Activated B cell treated with CpG ODN at 0.5 μM for 24 hours (primary cell): Measurements from ENCODE around the gene TMEM269. TPM values are rescaled to one million over a fixed set of nuclear protein-coding genes. Genes with fewer than 3 reads are reported as not detected.

Source experiments
- ATAC-seq: fragments of 200-7000 bp; cut with Tn5 transposase; one replicate; pipeline ENCODE4 v1.10.0; 2021; ENCODE audit warnings: low read depth, mild to moderate bottlenecking, moderate library complexity
- CTCF ChIA-PET: fragments of 350-600 bp; sonication (Branson Sonifier 250); formaldehyde crosslinking; loops from one replicate; lab custom pipeline; 2021; ENCODE audit warnings: antibody characterized with exemption; lab: Charles Lee
- POLR2A ChIA-PET: fragments of 350-600 bp; sonication (Branson Sonifier 250); formaldehyde crosslinking; loops from one replicate; lab custom pipeline; 2021; ENCODE audit warnings: antibody characterized with exemption; lab: Charles Lee
- DNase-seq: peaks from one replicate; pipeline ENCODE4 v3.0.0; 2022
- H3K27ac Mint-ChIP-seq: one replicate; pipeline ENCODE4 v1.8.0; 2020; ENCODE audit warnings: mixed read lengths
- H3K27me3 Mint-ChIP-seq: one replicate; pipeline ENCODE4 v1.8.0; 2021; ENCODE audit warnings: mixed read lengths
- H3K36me3 Mint-ChIP-seq: one replicate; pipeline ENCODE4 v1.8.0; 2021; ENCODE audit warnings: low read depth, mixed read lengths
- H3K4me1 Mint-ChIP-seq: one replicate; pipeline ENCODE4 v1.8.0; 2021; ENCODE audit warnings: mixed read lengths
- H3K4me3 Mint-ChIP-seq: one replicate; pipeline ENCODE4 v1.8.0; 2020; ENCODE audit warnings: mild to moderate bottlenecking, mixed read lengths
- H3K9me3 Mint-ChIP-seq: one replicate; pipeline ENCODE4 v1.8.0; 2020; ENCODE audit warnings: mixed read lengths
- intact Hi-C: fragments of 100-400 bp; cut with micrococcal nuclease; formaldehyde crosslinking; loops from one replicate; pipeline ENCODE4 v1.15.1; 2024
- total RNA-seq: library from RNA; stranded (reverse); gene quantifications from 2 replicates; pipeline ENCODE4 v1.2.3, GENCODE V29; 2022
- TF ChIP-seq, protein P1 (sequence below): fragments of 200-600 bp; IDR thresholded peaks from one replicate; pipeline ENCODE4 v1.8.0; 2022; ENCODE audit warnings: antibody characterized with exemption, mild to moderate bottlenecking

The TMEM269 gene
- total RNA-seq, 1 donor from 2014 or later = 0.31 TPM

- H3K36me3 Mint-ChIP-seq = peaks cover 80% of the 10 kb centered on the region
Observed at GRCh38 chr1:42777852-42778251, 6.9 kb upstream of the TMEM269 start.

GRCh38 chr1:42779725-42780124 is 5.1 kb upstream of the TMEM269 start:
- H3K36me3 Mint-ChIP-seq = peaks cover 69% of the 10 kb centered on the region
- H3K27ac Mint-ChIP-seq = no peak overlapping the region
- POLR2A ChIA-PET = interaction anchor here (2.4 kb wide), 1 partner anchor 13 kb away, joined by 8 read pairs; the partner anchor contains the start of genes C1orf50 and P3H1
- no peak for DNase-seq
- intact Hi-C loops = loop anchor here (5.0 kb wide), 1 partner anchor 448 kb away; no protein-coding TSS in a partner anchor
- H3K27me3 Mint-ChIP-seq = no peaks in the 10 kb centered on the region
- ATAC-seq = no peak
- TF ChIP-seq, protein P1, sequence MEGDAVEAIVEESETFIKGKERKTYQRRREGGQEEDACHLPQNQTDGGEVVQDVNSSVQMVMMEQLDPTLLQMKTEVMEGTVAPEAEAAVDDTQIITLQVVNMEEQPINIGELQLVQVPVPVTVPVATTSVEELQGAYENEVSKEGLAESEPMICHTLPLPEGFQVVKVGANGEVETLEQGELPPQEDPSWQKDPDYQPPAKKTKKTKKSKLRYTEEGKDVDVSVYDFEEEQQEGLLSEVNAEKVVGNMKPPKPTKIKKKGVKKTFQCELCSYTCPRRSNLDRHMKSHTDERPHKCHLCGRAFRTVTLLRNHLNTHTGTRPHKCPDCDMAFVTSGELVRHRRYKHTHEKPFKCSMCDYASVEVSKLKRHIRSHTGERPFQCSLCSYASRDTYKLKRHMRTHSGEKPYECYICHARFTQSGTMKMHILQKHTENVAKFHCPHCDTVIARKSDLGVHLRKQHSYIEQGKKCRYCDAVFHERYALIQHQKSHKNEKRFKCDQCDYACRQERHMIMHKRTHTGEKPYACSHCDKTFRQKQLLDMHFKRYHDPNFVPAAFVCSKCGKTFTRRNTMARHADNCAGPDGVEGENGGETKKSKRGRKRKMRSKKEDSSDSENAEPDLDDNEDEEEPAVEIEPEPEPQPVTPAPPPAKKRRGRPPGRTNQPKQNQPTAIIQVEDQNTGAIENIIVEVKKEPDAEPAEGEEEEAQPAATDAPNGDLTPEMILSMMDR = no peak
- no peak overlapping the region for H3K4me3 Mint-ChIP-seq
- CTCF ChIA-PET = interaction anchor here (0.7 to 1.2 kb wide), 2 partner anchors 133 to 293 kb away, joined by 3 read pairs; no protein-coding TSS in a partner anchor
- peaks cover 4% of the 10 kb centered on the region for H3K4me1 Mint-ChIP-seq
- H3K9me3 Mint-ChIP-seq = no peaks in the 10 kb centered on the region

More at GRCh38 chr1:42777852-42778251, 6.9 kb upstream of the TMEM269 start:
- intact Hi-C loops = loop anchor here (1.0 to 5.0 kb wide), 3 partner anchors 135 to 449 kb away; no protein-coding TSS in a partner anchor
- DNase-seq = no peak
- CTCF ChIA-PET = interaction anchor here (0.7 to 3.7 kb wide), 9 partner anchors 9 to 297 kb away, joined by 3 to 52 read pairs (median 4); partner anchors contain the start of gene ZNF691
- Mint-ChIP-seq H3K27me3 (no peaks in the 10 kb centered on the region), H3K9me3 (no peaks in the 10 kb centered on the region), H3K4me1 (peaks cover 4% of the 10 kb centered on the region), H3K4me3 (no peak overlapping the region), H3K27ac (no peak overlapping the region)
- TF ChIP-seq, protein P1 = no peak
- POLR2A ChIA-PET = interaction anchor here (0.8 to 2.4 kb wide), 2 partner anchors 11 to 296 kb away, joined by 4 to 8 read pairs; partner anchors contain the start of genes C1orf50 and P3H1
- peak; percentile 71 for ATAC-seq

DNA sequence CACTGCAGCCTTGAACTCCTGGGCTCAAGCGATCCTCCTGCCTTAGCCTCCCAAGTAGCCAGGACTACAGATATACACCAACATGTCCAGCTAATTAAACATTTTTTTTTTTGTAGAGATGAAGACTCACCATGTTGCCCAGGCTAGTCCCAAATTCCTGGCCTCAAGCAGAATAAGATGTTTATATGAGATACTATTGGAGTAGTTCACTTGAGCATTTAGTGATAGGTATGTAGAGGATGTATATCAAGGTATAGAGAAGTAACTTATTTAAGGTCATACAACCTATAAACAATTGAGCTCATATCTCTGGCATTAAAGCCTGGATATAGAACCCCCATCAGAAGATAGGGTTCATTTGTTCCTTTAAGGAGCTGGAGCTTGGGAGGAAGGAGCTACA is 4.6 kb upstream of the TMEM269 start:
- intact Hi-C loops = no loop called here
- DNase-seq (no peak), ATAC-seq (no peak)
- Mint-ChIP-seq H3K27ac (no peak overlapping the region), H3K4me3 (no peak overlapping the region), H3K9me3 (no peaks in the 10 kb centered on the region), H3K27me3 (no peaks in the 10 kb centered on the region), H3K4me1 (peaks cover 6% of the 10 kb centered on the region), H3K36me3 (peaks cover 64% of the 10 kb centered on the region)
- TF ChIP-seq, protein P1 = no peak
- ChIA-PET POLR2A (interaction anchor here (2.4 kb wide), 1 partner anchor 13 kb away, joined by 8 read pairs; the partner anchor contains the start of genes C1orf50 and P3H1), CTCF (interaction anchor here (0.7 to 1.2 kb wide), 2 partner anchors 133 to 293 kb away, joined by 3 read pairs; no protein-coding TSS in a partner anchor)

- TF ChIP-seq, protein P1 = no peak
- Mint-ChIP-seq H3K4me1 (peaks cover 15% of the 10 kb centered on the region), H3K36me3 (peaks cover 37% of the 10 kb centered on the region), H3K4me3 (no peak overlapping the region), H3K27me3 (peaks cover 5% of the 10 kb centered on the region), H3K9me3 (no peaks in the 10 kb centered on the region), H3K27ac (no peak overlapping the region)
- intact Hi-C loops = no loop called here
- CTCF ChIA-PET = interaction anchor here (1.0 kb wide), 1 partner anchor 291 kb away, joined by 3 read pairs; no protein-coding TSS in a partner anchor
- POLR2A ChIA-PET = interaction anchor here (3.3 kb wide), 1 partner anchor 16 kb away, joined by 10 read pairs; the partner anchor contains the start of genes C1orf50 and P3H1
- no peak for ATAC-seq
- no peak for DNase-seq
Observed at GRCh38 chr1:42783092-42783491, 1.7 kb upstream of the TMEM269 start.

DNA sequence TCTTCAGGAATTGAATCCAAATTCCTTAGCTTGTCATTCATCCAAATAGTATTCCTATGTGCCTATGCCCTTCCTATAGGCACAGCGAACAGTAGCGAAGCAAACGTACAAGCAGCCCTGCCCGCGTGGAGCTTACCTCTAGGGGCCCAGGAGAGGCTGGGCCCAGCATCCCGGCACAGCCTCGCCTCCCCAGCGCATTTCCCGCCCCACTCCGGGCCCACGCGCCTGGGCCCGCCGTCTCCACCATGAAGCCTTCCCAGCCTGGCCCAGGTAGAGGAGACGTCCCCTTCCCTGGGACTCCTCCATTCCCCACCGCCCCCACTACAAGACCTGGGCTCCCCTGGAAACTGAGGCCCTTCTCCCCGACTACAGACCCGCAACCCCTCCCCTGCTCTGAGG is 245 bp upstream of the TMEM269 start:
- ChIA-PET POLR2A (interaction anchor here (3.3 kb wide), 1 partner anchor 17 kb away, joined by 10 read pairs; the partner anchor contains the start of genes C1orf50 and P3H1), CTCF (no interaction called here)
- H3K4me3 Mint-ChIP-seq = no peak overlapping the region
- DNase-seq (no peak), ATAC-seq (no peak)
- TF ChIP-seq, protein P1 = no peak
- no peaks in the 10 kb centered on the region for H3K9me3 Mint-ChIP-seq
- peaks cover 29% of the 10 kb centered on the region for H3K36me3 Mint-ChIP-seq
- H3K4me1 Mint-ChIP-seq = peaks cover 14% of the 10 kb centered on the region
- H3K27me3 Mint-ChIP-seq = peaks cover 5% of the 10 kb centered on the region
- intact Hi-C loops = no loop called here
- no peak overlapping the region for H3K27ac Mint-ChIP-seq
